Measurements from ENCODE around the gene LARGE1.

LARGE1 gene

GRCh38 chr22:33456511-33456910 lies 463.8 kb downstream of the LARGE1 start:
- in situ Hi-C loops (cut with MboI; ENCODE audit: low sequenced_read_pairs), result no loop called here

- in situ Hi-C loops (cut with MboI; ENCODE audit: low sequenced_read_pairs), result no loop called here
These were observed 465.2 kb downstream of the LARGE1 start for GRCh38 chr22:33455036-33455435.

- in situ Hi-C loops (cut with MboI; ENCODE audit: low sequenced_read_pairs), result no loop called here
These were observed 468.3 kb downstream of the LARGE1 start for GRCh38 chr22:33451866-33452469.

- in situ Hi-C loops (cut with MboI; ENCODE audit: low sequenced_read_pairs), result no loop called here
These were observed 469.5 kb downstream of the LARGE1 start for GRCh38 chr22:33450756-33451155.

DNA sequence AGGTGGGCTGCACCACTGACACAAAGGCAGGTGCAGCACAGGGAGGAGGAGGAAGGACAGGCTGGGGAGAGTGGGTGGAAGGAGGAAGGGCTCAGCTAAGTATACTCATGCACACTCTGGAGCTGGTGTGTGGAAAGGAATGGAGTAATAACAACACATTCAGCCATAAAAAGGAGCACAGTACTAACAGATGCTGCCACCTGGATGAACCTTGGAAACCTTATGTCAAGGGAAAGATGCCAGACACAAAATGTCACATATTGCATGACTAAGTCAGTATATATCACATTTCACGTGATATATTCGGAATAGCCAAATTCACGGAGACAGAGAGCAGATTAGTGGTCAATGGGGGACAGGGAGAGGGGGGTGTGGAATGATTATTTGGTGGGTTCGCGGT lies 472.5 kb downstream of the LARGE1 start:
- in situ Hi-C loops (cut with MboI; ENCODE audit: low sequenced_read_pairs), result no loop called here

DNA sequence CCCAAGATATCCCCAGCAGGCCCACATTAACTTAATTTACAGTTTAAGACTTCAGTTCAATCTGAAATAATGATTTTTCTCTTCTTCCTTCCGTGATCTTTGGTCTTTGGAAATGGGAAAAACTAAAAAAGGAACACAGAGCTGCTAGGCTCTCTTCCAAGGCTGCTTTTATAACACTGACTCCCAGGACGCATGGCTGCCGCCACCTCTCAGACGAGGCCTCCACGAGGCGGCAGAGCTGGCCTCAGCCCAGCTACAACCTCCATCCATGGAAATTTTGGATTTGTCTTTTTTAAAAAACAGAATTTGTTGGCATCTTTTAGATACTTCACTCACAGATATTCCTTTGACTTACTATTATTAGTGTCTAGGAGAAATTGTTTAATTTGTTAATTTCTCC lies 476.6 kb downstream of the LARGE1 start:
- in situ Hi-C loops (cut with MboI; ENCODE audit: low sequenced_read_pairs), result no loop called here

DNA sequence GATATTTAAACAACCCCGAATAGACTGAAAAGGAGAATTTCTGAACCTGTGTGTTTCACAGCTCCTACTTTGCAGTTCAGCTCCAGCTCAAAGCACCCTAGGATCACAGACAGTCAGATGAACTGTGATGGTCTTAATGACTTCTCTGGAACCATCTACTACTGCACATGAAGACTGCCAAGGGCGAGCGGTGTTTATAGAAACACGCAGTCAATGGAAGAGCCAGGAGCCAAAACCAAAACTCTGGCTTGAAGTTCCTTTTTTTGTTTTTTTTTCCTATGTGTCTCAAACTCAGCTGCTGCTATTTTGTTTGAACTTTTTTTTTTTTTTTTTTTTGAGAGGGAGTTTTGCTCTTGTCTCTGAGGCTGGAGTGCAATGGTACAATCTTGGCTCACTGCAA lies 479.5 kb downstream of the LARGE1 start:
- in situ Hi-C loops (cut with MboI; ENCODE audit: low sequenced_read_pairs), result no loop called here

- in situ Hi-C loops (cut with MboI; ENCODE audit: low sequenced_read_pairs), result no loop called here
These were observed 482.0 kb downstream of the LARGE1 start for GRCh38 chr22:33438273-33438672.

GRCh38 chr22:33431300-33431699 lies 489.0 kb downstream of the LARGE1 start:
- in situ Hi-C loops (cut with MboI; ENCODE audit: low sequenced_read_pairs), result no loop called here

GRCh38 chr22:33429281-33429680 lies 491.0 kb downstream of the LARGE1 start:
- in situ Hi-C loops (cut with MboI; ENCODE audit: low sequenced_read_pairs), result no loop called here

GRCh38 chr22:33427461-33427860 lies 492.8 kb downstream of the LARGE1 start:
- in situ Hi-C loops (cut with MboI; ENCODE audit: low sequenced_read_pairs), result no loop called here

DNA sequence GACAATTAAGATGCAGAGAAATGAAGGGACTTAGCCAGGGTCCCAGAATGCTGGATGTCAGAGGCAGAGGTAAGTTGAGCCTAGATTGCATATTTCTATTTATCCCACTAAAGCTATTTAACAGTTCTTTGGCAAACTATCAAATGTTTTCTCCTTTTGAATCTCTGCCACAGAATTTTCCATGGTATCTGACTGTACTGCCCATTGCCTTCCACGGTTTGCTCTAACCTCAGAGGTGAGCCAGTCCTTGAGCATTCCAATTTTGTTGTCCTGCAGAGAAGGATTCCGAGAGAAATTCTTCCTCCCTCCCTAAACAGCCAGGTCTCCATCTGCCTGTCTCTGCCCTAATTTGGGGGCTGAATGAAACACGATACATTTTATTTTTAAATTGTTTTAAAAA lies 493.8 kb downstream of the LARGE1 start:
- in situ Hi-C loops (cut with MboI; ENCODE audit: low sequenced_read_pairs), result no loop called here

DNA sequence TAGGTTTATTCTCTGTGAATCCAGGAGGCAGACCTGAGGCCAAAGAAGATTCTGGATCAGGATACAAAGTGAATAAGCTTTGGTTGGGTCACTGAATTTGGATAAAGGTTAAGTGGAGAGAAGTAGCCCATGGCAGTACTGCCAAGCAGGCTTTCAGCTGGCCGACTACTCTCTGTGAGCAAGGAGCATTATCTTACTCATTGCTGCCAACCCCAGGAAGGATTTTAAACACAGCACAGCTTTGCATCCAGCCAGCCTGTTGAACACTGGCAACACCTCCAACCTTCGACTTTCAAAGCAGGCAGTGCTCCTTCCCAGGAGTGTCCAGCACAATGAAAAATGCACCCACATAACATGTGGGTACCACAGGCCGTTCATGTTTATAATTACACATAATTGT lies 498.4 kb downstream of the LARGE1 start:
- in situ Hi-C loops (cut with MboI; ENCODE audit: low sequenced_read_pairs), result no loop called here

- in situ Hi-C loops (cut with MboI; ENCODE audit: low sequenced_read_pairs), result no loop called here
These were observed 501.8 kb downstream of the LARGE1 start for GRCh38 chr22:33418484-33418883.

GRCh38 chr22:33415401-33415800 lies 504.9 kb downstream of the LARGE1 start:
- in situ Hi-C loops (cut with MboI; ENCODE audit: low sequenced_read_pairs), result no loop called here

DNA sequence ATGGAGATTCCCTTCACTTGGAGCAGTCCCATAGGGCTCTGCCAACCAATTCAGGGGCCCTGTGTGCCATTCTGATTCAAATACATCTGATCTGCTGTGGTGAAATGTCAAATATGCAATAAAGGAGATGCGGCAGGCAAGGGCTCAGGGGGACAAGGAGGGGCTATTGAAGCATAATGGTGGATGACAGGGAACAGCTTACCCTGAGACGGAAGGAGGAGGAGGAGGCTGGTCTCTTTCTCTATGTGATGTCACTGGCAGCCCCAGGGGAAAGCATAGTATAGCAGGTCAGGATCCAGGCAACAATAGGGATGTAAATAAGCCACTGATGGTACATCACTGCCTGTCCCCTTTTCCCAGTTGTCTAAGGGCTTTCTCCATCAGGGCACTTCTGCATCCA lies 511.2 kb downstream of the LARGE1 start:
- in situ Hi-C loops (cut with MboI; ENCODE audit: low sequenced_read_pairs), result no loop called here

DNA sequence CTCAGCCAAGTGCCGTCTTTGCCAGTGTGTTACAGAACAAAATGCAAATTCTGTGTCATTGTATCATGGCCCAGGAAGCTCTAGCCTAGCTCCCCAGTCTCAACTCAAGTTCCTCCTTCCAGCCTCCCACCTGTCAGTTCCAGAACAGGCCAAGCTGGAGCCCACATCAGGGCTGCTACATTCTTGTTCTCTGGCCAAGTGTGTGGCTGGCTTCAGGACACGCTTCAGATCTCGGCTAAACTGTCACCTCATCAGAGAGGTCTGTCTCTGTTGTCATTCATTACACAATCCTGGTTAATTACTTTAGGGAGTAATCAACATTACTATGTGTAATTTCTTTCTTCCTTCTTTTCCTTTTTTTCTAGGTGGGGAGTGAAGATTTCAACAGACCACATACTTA lies 515.1 kb downstream of the LARGE1 start:
- in situ Hi-C loops (cut with MboI; ENCODE audit: low sequenced_read_pairs), result no loop called here

GRCh38 chr22:33404723-33405122 lies 515.6 kb downstream of the LARGE1 start:
- in situ Hi-C loops (cut with MboI; ENCODE audit: low sequenced_read_pairs), result no loop called here

- in situ Hi-C loops (cut with MboI; ENCODE audit: low sequenced_read_pairs), result no loop called here
These were observed 518.0 kb downstream of the LARGE1 start for GRCh38 chr22:33402325-33402724.

DNA sequence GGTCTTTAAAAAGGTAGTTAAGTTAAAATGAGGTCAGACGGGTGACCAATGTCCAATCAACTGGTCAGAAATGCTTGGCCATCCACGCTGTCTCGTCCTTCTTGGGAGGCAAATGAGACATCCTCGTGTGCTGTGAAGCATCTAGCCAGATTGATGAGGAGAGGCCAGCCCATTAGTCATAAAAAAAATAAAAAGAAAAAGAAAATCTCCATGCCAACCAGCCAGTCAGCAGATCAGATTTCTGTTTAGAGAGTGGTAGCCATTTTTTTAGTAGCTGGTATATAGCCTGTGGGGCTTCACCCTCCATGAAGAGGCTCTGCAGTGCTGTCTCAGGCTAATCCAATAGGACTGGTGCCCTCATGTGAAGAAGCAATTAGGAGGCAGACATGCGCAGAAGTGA lies 519.0 kb downstream of the LARGE1 start:
- in situ Hi-C loops (cut with MboI; ENCODE audit: low sequenced_read_pairs), result no loop called here

DNA sequence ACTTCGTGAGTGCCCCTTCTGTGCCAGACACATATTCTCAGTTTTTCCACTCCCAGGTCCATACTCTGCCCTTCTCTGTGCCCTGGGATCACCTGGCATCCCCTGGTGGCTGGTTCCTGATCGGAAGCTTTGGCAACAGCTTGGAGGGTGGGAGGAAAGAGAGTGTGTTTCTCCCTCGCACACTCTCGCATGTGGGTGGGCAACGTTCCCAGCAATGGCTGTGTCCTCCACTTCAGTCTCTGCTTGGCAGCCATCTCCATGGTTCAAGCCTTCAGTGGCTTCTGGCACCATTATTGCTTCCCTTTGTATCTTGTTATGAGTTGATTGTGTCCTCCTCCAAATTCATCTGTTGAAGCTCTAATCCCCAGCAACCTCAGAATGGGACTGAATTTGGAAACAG lies 519.4 kb downstream of the LARGE1 start:
- in situ Hi-C loops (cut with MboI; ENCODE audit: low sequenced_read_pairs), result no loop called here

DNA sequence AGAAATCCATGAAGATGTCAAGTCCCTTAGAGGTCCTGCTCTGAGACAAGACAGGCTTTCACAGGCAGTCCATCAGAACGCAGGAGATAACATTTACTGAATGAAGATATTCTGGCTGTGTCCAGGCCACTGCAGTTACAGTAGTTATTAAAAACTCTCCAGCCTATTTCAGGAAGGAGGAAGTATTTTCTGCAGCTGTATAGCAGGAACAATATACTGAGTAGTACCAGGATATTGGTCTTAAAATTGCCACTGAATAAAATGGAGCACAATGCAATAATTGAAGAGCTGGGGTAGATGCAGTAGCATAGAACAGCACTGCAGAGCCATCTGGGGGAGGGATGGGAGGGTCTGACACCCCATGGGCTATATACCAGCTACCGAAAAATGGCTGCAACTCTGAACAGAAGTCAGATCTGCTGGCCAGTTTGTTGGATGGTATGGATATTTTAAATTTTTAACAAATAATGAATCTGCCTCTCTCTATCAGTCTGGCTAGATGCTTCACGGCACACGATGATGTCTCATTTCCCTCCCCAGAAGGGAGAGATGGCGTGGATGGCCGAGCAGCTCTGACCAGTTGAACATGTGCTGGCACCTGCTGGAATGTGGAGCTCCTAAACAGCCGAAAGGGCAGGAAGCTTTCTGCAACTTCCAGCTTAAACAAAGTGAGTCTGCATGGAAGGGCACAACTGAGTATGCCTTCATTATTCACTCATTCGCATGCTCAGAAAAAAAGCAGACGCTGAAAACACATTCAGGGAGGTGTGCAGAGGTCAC lies 520.0 kb downstream of the LARGE1 start:
- in situ Hi-C loops (cut with MboI; ENCODE audit: low sequenced_read_pairs), result no loop called here
